CMK (cell line): ENCODE measurements around the gene SP1.
"Not testable (repeated sequence)": the region's sequence is repeated elsewhere in the genome, so short reads cannot be mapped to it uniquely, and the experiment has no call there.

Source experiments
- DNase-seq: peaks from one replicate; pipeline ENCODE4 v3.0.0-alpha.2; 2010; ENCODE audit warnings: low read depth

The SP1 gene

DNA sequence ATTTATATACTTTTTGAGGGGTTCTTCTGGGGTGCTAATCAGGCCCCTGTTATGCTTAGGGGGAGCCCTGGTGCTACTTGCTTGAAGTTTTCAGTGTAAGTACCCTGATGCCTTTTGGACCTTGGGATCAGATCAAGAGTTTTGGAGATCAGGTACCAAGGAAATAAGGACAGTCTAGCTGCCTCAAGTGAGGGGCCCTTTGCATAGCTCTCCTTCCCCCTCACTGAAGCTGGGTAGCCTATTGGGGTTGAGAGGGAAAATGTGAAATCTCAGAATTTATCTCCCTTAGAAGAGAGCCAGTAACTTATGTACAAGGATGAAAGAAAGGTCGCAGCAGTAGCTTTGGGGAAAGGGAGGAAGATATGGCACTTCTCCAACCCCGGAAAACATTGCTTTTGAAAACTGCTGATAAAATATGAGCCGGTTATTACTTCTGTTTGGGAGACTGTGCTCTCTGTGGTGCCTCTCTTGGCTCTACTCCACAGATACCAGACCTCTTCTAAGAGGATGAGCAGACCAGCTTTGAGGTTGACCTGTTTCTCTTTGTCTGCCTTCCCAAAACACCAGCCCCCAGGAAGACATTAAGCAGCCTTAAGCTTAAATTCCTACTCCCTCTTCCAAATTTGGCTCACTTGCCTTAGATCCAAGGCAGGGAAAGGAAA is 34.9 kb downstream of the SP1 start:
- DNase-seq = no peak

GRCh38 chr12:53415752-53416389 is 35.9 kb downstream of the SP1 start:
- DNase-seq = not testable (repeated sequence)

GRCh38 chr12:53417291-53417816 is 37.4 kb downstream of the SP1 start:
- not testable (repeated sequence) for DNase-seq

- no peak for DNase-seq
Observed at GRCh38 chr12:53418221-53418620, 38.2 kb downstream of the SP1 start.

- no peak for DNase-seq
Observed at GRCh38 chr12:53419756-53420155, 39.8 kb downstream of the SP1 start.

DNA sequence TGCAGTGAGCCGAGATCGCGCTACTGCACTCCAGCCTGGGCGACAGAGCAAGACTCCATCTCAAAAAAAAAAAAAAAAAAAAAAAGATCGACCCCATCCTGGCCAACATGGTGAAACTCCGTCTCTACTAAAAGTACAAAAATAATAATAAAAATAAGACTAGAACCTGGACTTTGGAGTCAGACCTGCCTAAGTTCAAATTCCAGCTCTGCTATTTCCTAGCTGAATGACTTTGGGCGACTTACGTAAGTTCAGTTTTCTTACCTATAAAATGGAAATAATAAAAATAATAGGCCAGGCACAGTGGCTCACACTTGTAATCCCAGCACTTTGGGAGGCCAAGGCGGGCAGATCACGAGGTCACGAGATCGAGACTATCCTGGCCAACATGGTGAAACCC is 42.3 kb downstream of the SP1 start:
- DNase-seq = not testable (repeated sequence)

DNA sequence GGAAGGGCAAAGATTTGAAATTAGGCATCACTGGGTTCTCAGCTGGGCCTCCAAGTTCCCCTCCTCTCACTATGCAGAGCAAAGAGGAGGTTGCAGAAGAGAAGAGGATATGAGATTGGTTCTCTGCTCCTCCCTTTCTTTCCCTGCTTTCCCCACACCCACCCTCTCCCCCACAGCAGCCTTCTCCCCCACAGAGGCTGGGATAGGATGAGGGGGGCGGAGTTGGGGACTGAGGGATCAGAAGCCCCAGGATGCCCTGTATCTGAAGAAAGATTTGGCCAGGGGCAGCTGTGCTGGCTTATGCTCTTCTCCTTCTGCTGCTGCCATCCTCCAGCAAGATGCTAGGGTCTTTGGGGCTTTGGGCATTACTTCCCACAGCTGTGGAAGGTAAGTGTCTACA is 43.6 kb downstream of the SP1 start, which contains the start of gene AMHR2:
AMHR2 (plus strand) TSS at position 259 of the 400 bp plus-strand sequence; CDS start at position 339, 80 bp downstream.
- DNase-seq = no peak

DNA sequence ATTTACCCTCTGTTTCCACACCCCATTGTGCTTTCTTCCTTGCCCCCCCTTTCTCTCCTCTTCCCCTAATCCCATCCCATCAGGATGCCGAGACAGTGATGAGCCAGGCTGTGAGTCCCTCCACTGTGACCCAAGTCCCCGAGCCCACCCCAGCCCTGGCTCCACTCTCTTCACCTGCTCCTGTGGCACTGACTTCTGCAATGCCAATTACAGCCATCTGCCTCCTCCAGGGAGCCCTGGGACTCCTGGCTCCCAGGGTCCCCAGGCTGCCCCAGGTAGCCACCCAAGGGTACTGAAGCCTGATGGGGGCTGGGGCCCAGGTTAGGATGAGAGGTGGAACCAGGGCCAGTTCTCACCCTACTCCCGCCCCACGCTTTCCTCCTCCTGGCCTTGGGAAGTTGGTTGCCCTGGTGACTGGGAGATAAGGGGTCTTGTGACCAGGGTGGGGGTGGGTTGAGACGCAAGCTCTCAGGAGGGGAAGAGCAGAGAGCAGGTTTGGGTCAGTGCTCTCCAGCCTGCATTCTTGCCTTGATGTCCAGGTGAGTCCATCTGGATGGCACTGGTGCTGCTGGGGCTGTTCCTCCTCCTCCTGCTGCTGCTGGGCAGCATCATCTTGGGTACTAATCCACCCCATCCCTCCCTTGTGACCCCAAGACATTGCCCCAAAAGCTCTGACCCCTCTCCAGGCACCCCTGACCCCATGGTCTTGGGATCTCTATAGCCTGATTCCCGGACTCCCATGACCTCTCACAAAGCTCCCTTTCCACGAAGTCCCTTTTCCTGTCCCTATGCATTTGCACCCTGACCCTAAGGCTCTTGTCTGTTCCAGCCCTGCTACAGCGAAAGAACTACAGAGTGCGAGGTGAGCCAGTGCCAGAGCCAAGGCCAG is 44.9 kb downstream of the SP1 start:
- DNase-seq = peak; percentile 45

DNA sequence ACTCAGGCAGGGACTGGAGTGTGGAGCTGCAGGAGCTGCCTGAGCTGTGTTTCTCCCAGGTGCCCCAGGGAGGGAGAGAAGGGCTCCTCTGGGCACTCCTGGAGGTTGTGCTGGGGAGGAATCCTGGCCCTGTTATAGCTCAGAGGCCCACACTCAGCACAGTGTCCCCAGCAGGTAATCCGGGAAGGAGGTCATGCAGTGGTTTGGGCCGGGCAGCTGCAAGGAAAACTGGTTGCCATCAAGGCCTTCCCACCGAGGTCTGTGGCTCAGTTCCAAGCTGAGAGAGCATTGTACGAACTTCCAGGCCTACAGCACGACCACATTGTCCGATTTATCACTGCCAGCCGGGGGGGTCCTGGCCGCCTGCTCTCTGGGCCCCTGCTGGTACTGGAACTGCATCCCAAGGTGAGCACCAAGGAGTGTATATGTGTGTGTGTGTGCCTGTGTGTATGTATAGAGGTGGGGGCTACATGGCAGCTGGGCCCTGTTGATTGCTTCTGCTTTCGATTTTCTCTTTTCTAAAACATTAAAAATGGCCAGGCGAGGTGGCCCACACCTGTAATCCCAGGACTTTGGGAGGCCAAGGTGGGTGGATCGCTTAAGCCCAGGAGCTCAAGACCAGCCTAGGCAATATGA is 45.7 kb downstream of the SP1 start:
- DNase-seq = no peak

- DNase-seq = no peak
Observed at GRCh38 chr12:53427905-53428594, 48.1 kb downstream of the SP1 start.

DNA sequence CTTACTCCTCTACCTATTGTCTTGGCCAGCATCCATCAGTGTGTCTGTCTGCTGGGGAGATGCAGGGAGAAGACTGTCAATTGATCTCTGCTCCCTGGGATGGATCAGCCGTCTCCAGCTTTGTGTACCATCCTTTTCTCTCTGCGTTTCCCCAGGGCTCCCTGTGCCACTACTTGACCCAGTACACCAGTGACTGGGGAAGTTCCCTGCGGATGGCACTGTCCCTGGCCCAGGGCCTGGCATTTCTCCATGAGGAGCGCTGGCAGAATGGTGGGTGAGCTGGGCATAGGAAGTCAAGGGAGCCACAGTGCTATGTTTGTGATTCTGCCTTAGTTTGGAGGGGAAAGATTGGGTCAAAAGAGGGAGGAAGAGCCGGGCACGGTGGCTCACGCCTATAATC is 48.8 kb downstream of the SP1 start:
- DNase-seq = no peak

- DNase-seq = no peak
Observed at GRCh38 chr12:53430116-53430515, 50.1 kb downstream of the SP1 start.

DNA sequence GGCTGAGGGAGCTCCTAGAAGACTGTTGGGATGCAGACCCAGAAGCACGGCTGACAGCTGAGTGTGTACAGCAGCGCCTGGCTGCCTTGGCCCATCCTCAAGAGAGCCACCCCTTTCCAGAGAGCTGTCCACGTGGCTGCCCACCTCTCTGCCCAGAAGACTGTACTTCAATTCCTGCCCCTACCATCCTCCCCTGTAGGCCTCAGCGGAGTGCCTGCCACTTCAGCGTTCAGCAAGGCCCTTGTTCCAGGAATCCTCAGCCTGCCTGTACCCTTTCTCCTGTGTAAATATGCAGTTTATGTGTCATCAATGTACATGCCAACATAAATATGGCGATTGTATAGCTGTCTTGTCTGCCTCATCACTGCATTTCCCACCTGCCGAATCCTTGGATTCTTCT is 51.2 kb downstream of the SP1 start:
- no peak for DNase-seq

DNA sequence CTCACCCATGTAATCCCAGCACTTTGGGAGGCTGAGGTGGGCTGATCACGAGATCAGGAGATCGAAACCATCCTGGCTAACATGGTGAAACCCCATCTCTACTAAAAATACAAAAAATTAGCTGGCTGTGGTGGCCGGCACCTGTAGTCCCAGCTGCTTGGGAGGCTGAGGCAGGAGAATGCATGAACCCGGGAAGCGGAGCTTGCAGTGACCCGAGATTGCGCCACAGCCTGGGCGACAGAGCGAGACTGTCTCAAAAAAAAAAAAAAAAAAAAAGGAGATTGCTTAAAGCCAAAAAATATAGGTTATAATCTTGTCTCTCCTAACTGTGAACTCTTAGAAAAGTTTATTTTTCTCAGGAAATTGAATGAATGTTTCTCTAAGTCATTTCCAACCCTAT is 55.4 kb downstream of the SP1 start:
- not testable (repeated sequence) for DNase-seq

GRCh38 chr12:53439582-53439981 is 59.6 kb downstream of the SP1 start:
- DNase-seq = not testable (repeated sequence)

GRCh38 chr12:53441040-53441833 is 61.3 kb downstream of the SP1 start, which contains the start of gene PRR13:
Gene PRR13, plus strand, starts transcription at chr12:53441734. Its CDS starts 981 bp downstream, at chr12:53442715.
- peak; percentile 89 for DNase-seq

DNA sequence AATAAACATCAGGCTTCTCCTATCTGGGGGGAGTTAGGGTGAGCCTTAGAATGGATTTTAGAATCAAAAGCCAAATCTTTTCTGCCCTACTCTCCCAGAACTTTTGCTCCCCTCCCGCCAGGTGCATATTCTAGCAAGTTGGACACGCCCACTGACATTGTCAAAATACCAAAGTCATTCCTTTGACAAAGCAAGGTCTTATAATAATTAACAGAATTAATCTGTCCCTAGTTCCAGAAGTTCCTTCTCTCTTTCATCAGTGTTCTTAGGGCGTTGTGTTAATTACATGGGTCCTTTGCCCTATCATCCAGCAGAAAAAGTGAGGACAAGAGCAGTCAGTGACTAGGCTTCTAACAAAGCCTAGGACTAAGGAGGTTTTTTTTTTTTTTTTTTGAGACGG is 64.0 kb downstream of the SP1 start:
- DNase-seq = no peak

DNA sequence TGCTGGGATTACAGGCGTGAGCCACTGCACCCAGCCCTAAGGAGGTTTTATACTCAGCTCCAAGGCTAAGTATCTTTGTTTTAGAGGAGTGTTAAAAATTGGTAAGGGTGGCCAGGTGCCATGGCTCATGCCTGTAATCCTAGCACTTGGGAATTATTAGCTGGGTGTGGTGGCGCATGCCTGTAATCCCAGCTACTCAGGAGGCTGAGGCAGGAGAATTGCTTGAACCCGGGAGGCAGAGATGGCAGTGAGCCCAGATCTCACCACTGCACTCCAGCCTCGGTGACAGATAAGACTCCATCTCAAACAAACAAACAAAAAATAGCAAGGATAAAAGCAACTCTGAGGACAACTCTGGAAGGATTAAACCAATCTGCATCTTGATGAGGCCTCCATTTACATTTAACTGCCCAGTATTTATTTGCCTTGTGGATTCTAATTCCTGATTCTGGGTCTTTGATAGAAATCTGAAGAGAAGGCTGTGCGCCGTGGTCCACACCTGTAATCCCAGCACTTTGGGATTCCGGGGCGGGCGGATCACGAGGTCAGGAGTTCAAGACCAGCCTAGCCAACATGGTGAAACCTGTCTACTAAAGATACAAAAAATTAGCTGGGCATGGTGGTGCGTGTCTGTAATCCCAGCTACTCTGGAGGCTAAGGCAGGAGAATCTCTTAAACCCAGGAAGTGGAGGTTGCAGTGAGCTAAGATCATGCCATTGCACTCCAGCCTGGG is 64.8 kb downstream of the SP1 start:
- not testable (repeated sequence) for DNase-seq

DNA sequence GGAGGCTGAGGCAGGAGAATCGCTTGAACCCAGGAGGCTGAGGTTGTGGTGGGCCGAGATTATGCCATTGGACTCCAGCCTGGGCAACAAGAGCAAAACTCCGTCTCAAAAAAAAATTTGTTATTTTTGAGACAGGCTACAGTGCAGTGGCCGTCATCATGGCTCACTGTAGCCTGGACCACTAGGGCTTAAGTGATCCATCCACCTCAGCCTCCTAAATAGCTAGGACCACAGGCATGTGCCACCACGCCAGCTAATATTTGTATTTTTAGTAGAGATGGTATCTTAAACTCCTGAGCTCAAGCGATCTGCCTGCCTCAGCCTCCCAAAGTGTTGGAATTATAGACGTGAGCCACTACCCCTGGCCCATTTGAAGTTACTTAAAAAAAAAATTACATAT is 71.0 kb downstream of the SP1 start:
- no peak for DNase-seq

GRCh38 chr12:53451661-53452158 is 71.7 kb downstream of the SP1 start, which contains the start of gene PCBP2:
Gene PCBP2, plus strand, starts transcription at chr12:53452102. Its CDS starts 2,699 bp downstream, at chr12:53454801.
- peak; percentile 98 for DNase-seq
